ENCODE results near the gene SLC5A10. TPM values are rescaled to one million over a fixed set of nuclear protein-coding genes. Genes with fewer than 3 reads are reported as not detected.
A peak's percentile ranks its signal among the peaks of the same experiment; 100 is the strongest.

The SLC5A10 gene
- total RNA-seq, 1 experiment from 2014 or later = not detected

GRCh38 chr17:19003543-19004420 lies 51.8 kb downstream of the SLC5A10 start:
- Histone ChIP-seq H2BK120ac (ENCODE audit: low read depth, low read length, poor library complexity, severe bottlenecking) (no peak overlapping the region), H3K4me1 (ENCODE audit: insufficient read depth, low read length) (no peaks in the 10 kb centered on the region; the same call in 1 of the 2 replicates), H3K79me1 (ENCODE audit: insufficient read depth, low read depth, low read length, poor library complexity, severe bottlenecking) (peaks cover 9% of the 10 kb centered on the region), H4K91ac (ENCODE audit: insufficient read length, low read depth, low read length) (no peak overlapping the region), H2AFZ (ENCODE audit: low read length) (no peak overlapping the region), H4K8ac (replicated peaks; ENCODE audit: insufficient read length, low read depth, low read length) (no peak overlapping the region), H3K27me3 (ENCODE audit: insufficient read depth, low read length) (no peaks in the 10 kb centered on the region), H2BK12ac (ENCODE audit: insufficient read length, low read depth, low read length) (no peak overlapping the region), H4K20me1 (ENCODE audit: control insufficient read depth, insufficient read depth, insufficient read length) (no peaks in the 10 kb centered on the region), H2BK15ac (ENCODE audit: low read depth, low read length) (no peak overlapping the region), H4K5ac (ENCODE audit: insufficient read length, low read depth, low read length) (no peak overlapping the region), H3K79me2 (ENCODE audit: insufficient read depth, low read length) (peaks cover 4% of the 10 kb centered on the region; the same call in 1 of the 2 replicates), H2BK20ac (ENCODE audit: low read depth, low read length, poor library complexity, severe bottlenecking) (no peak overlapping the region), H2BK5ac (ENCODE audit: insufficient read length, low read length) (no peak overlapping the region), H3K23ac (ENCODE audit: insufficient read length, low read depth, low read length) (no peak overlapping the region), H3K23me2 (ENCODE audit: insufficient read length, low read depth, low read length, poor library complexity, severe bottlenecking) (peaks cover 12% of the 10 kb centered on the region), H3K27ac (ENCODE audit: insufficient read length, low read depth, low read length) (no peak overlapping the region), H3K56ac (ENCODE audit: insufficient read length, low read depth, low read length) (no peak overlapping the region), H3K9me3 (ENCODE audit: control insufficient read depth, low read depth, low read length) (no peaks in the 10 kb centered on the region), H2AK5ac (ENCODE audit: insufficient read length, low read length) (no peak overlapping the region), H3K9ac (ENCODE audit: extremely low read depth, insufficient read length, low read length) (peak overlapping the region; percentile 52), H3K4ac (ENCODE audit: low read depth, low read length) (no peak overlapping the region), H3T11ph (ENCODE audit: low read length) (no peak overlapping the region), H3K14ac (ENCODE audit: insufficient read depth, low read length) (peak overlapping the region; percentile 70), H3K4me2 (ENCODE audit: insufficient read depth, insufficient read length, low read length) (peak overlapping the region; percentile 77), H3K18ac (ENCODE audit: insufficient read length, low read depth, low read length) (no peak overlapping the region)
- Mint-ChIP-seq H3K27ac (peak overlapping the region in 2 of 3 experiments; percentile 94 to 98; a peak in 3 of 7 replicates), H3K4me1 (peaks cover 16 to 24% of the 10 kb centered on the region in 2 experiments), H3K36me3 (ENCODE audit: insufficient read depth in 1 of 3, low read depth in 3 of 3) (peaks cover 0 to 34% (median 21%) of the 10 kb centered on the region in 3 experiments; a peak in 6 of 7 replicates), H3K9me3 (peaks cover 3 to 8% of the 10 kb centered on the region in 2 experiments; a peak in 4 of 5 replicates), H3K4me3 (peak overlapping the region; percentile 93 to 96), H3K27me3 (ENCODE audit: low read depth) (peaks cover 4% of the 10 kb centered on the region; the same call in 1 of the 2 replicates)
- no peak for TF ChIP-seq CTCF (conservative IDR thresholded peaks at IDR 0.05)
- DNase-seq = peak; percentile 83
- no CpG with 5 or more reads among the region's 73 CpGs for WGBS (ENCODE audit: extremely low coverage, insufficient read length, low lambda C conversion rate)
